Measurements from ENCODE around the gene ADPRHL1.

GRCh38 chr13:113457510-113457909 lies 4.2 kb upstream of the ADPRHL1 start:
- TF ChIP-seq, protein P1, sequence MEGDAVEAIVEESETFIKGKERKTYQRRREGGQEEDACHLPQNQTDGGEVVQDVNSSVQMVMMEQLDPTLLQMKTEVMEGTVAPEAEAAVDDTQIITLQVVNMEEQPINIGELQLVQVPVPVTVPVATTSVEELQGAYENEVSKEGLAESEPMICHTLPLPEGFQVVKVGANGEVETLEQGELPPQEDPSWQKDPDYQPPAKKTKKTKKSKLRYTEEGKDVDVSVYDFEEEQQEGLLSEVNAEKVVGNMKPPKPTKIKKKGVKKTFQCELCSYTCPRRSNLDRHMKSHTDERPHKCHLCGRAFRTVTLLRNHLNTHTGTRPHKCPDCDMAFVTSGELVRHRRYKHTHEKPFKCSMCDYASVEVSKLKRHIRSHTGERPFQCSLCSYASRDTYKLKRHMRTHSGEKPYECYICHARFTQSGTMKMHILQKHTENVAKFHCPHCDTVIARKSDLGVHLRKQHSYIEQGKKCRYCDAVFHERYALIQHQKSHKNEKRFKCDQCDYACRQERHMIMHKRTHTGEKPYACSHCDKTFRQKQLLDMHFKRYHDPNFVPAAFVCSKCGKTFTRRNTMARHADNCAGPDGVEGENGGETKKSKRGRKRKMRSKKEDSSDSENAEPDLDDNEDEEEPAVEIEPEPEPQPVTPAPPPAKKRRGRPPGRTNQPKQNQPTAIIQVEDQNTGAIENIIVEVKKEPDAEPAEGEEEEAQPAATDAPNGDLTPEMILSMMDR (IDR thresholded peaks at IDR 0.05): no peak
- TF ChIP-seq ZFX (IDR thresholded peaks at IDR 0.05; ENCODE audit: borderline replicate concordance): no peak

Measured in 22Rv1 (cell line).